ENCODE measurements around the gene ATG10.

DNA sequence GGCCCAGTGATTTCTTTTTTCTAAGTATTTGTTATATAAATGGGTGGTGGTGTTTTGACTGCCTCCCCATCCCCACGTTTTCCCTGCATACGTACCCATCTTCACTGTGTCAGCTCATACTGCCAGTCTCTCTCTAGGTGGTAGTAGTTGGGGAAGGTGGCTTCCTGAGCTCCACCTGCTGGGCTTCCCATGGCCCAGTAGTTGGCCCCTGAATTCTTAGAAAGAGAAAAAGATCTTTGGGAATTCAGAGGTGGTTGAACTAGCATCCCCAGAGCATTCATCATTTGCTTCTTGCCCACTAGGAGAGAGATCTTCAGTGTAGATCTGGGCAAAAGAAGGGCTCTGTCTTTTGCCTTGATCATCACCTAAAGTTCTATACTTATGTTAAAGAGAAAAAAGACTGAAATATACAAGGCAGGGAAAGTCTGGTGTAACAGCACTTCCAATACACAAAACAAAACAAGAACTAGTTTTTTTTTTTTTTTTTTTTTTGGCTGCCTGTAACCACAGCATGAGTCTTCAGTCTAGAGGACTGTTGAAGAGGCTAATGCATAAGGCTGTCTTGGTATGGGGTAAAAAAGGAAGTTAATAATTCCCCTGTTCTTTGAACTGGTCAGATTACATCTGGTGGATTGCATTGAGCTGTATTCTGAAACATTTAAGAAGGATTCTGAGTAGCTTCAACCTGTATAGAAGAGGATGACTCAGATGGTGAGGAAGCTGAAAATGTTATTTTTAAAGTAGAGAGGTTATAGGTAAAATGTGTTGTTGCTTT lies 128.7 kb downstream of the ATG10 start:
- TF ChIP-seq, protein P1, sequence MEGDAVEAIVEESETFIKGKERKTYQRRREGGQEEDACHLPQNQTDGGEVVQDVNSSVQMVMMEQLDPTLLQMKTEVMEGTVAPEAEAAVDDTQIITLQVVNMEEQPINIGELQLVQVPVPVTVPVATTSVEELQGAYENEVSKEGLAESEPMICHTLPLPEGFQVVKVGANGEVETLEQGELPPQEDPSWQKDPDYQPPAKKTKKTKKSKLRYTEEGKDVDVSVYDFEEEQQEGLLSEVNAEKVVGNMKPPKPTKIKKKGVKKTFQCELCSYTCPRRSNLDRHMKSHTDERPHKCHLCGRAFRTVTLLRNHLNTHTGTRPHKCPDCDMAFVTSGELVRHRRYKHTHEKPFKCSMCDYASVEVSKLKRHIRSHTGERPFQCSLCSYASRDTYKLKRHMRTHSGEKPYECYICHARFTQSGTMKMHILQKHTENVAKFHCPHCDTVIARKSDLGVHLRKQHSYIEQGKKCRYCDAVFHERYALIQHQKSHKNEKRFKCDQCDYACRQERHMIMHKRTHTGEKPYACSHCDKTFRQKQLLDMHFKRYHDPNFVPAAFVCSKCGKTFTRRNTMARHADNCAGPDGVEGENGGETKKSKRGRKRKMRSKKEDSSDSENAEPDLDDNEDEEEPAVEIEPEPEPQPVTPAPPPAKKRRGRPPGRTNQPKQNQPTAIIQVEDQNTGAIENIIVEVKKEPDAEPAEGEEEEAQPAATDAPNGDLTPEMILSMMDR (IDR thresholded peaks at IDR 0.05) = no peak
- TF ChIP-seq POLR2A (IDR thresholded peaks at IDR 0.05) = no peak

Data from uterus (tissue), 2 donors.